CD4-positive, CD25-positive, alpha-beta regulatory T cell (primary cell): ENCODE measurements around the gene FBLN7. TPM values are rescaled to one million over a fixed set of nuclear protein-coding genes. Genes with fewer than 3 reads are reported as not detected.

Experiments
- ATAC-seq, 2 donors: fragments of 150-1000 bp; cut with Tn5 transposase; one replicate each; pipeline ENCODE4 v1.10.0; 2021; ENCODE audit warnings: low read depth in 2 of 2, moderate number of reproducible peaks in 2 of 2, moderate library complexity in 1 of 2
- DNase-seq, 3 donors: peaks; one replicate each; pipeline versions ENCODE4 v3.0.0 to v3.0.0-alpha.2; 2012 to 2022; ENCODE audit warnings: mixed read lengths in 1 of 3
- H3K27ac ChIP-seq: one replicate; pipeline ENCODE4 v1.7.0; 2013; ENCODE audit warnings: mild to moderate bottlenecking, low read length; ENCODE audit not compliant: insufficient read depth, poor library complexity, severe bottlenecking
- H3K27me3 ChIP-seq: one replicate; pipeline ENCODE4 v1.7.0; 2013; ENCODE audit warnings: low read length; ENCODE audit not compliant: control insufficient read depth, insufficient read depth
- H3K36me3 ChIP-seq: one replicate; pipeline ENCODE4 v1.7.0; 2013; ENCODE audit warnings: mild to moderate bottlenecking, low read length, moderate library complexity; ENCODE audit not compliant: control insufficient read depth, insufficient read depth
- H3K4me1 ChIP-seq: 2 replicates; pipeline ENCODE4 v1.7.0; 2013; ENCODE audit warnings: mild to moderate bottlenecking, low read length; ENCODE audit not compliant: insufficient read depth, control insufficient read depth, poor library complexity, severe bottlenecking
- H3K4me3 ChIP-seq: one replicate; pipeline ENCODE4 v1.7.0; 2013; ENCODE audit warnings: low read depth, mild to moderate bottlenecking, low read length, moderate library complexity
- H3K9me3 ChIP-seq, 2 experiments: 1 replicate in 1 of 2; 2 replicates in 1 of 2; pipeline ENCODE4 v1.7.0; 2013; ENCODE audit warnings: low read length in 2 of 2, mild to moderate bottlenecking in 1 of 2, moderate library complexity in 1 of 2; ENCODE audit not compliant: control insufficient read depth in 2 of 2
- H3K27ac Mint-ChIP-seq, 3 donors: one replicate each; pipeline ENCODE4 v1.8.0; 2020 to 2022; ENCODE audit warnings: mild to moderate bottlenecking in 3 of 3, mixed read lengths in 3 of 3, moderate library complexity in 2 of 3
- H3K27me3 Mint-ChIP-seq: one replicate; pipeline ENCODE4 v1.8.0; 2022; ENCODE audit warnings: mild to moderate bottlenecking, mixed read lengths
- H3K36me3 Mint-ChIP-seq: one replicate; pipeline ENCODE4 v1.8.0; 2020; ENCODE audit warnings: mixed read lengths
- H3K4me1 Mint-ChIP-seq, 4 donors: one replicate each; pipeline ENCODE4 v1.8.0; 2020 to 2022; ENCODE audit warnings: mixed read lengths in 4 of 4, mild to moderate bottlenecking in 1 of 4
- H3K4me3 Mint-ChIP-seq, 4 donors: one replicate each; pipeline ENCODE4 v1.8.0; 2020 to 2022; ENCODE audit warnings: mild to moderate bottlenecking in 4 of 4, mixed read lengths in 4 of 4, moderate library complexity in 3 of 4
- H3K9me3 Mint-ChIP-seq, 7 donors: one replicate each; pipeline ENCODE4 v1.8.0; 2020 to 2022; ENCODE audit warnings: mixed read lengths in 7 of 7, mild to moderate bottlenecking in 3 of 7, moderate library complexity in 2 of 7
- polyA plus RNA-seq, 4 donors: library from polyadenylated mRNA; unstranded; fragments of 300-500 nt; fragmentation: Illumina TruSeq; gene quantifications; one replicate each; pipeline ENCODE4 v1.2.3, GENCODE V29; 2021
- total RNA-seq: library from RNA; stranded (reverse); gene quantifications from one replicate; pipeline ENCODE4 v1.2.3, GENCODE V29; 2022

FBLN7 gene
- total and polyA plus RNA-seq, 5 donors from 2014 or later = 19.3 to 40.2 (median 36.0) TPM

- ATAC-seq (no peak), DNase-seq (no peak)
- no peaks in the 10 kb centered on the region for H3K9me3 ChIP-seq
- no peak overlapping the region for H3K4me3 ChIP-seq
- H3K36me3 ChIP-seq = no peaks in the 10 kb centered on the region
- peaks cover 12% of the 10 kb centered on the region for H3K4me1 ChIP-seq
- Mint-ChIP-seq H3K27ac (peak overlapping the region in 1 of 3 donors; percentile 23), H3K4me1 (peaks cover 0 to 17% (median 10%) of the 10 kb centered on the region in 4 donors), H3K27me3 (peaks cover 4% of the 10 kb centered on the region), H3K36me3 (no peaks in the 10 kb centered on the region), H3K9me3 (no peaks in the 10 kb centered on the region), H3K4me3 (peak overlapping the region in 1 of 4 donors; percentile 12)
- H3K27me3 ChIP-seq = no peaks in the 10 kb centered on the region
- no peak overlapping the region for H3K27ac ChIP-seq
Measured at GRCh38 chr2:112150447-112150846, 12.3 kb downstream of the FBLN7 start.

- Mint-ChIP-seq H3K4me1 (peaks cover 1 to 21% (median 13%) of the 10 kb centered on the region in 4 donors), H3K4me3 (peak overlapping the region in 1 of 4 donors; percentile 12), H3K27me3 (peaks cover 4% of the 10 kb centered on the region), H3K9me3 (no peaks in the 10 kb centered on the region), H3K36me3 (no peaks in the 10 kb centered on the region), H3K27ac (peak overlapping the region in 1 of 3 donors; percentile 23)
- no peak overlapping the region for H3K4me3 ChIP-seq
- H3K36me3 ChIP-seq = no peaks in the 10 kb centered on the region
- H3K27ac ChIP-seq = no peak overlapping the region
- H3K4me1 ChIP-seq = peaks cover 16% of the 10 kb centered on the region
- H3K27me3 ChIP-seq = no peaks in the 10 kb centered on the region
- DNase-seq = no peak
- no peak for ATAC-seq
- no peaks in the 10 kb centered on the region for H3K9me3 ChIP-seq
Measured at GRCh38 chr2:112150851-112151250, 12.7 kb downstream of the FBLN7 start.

- Histone ChIP-seq H3K4me1 (peaks cover 20% of the 10 kb centered on the region), H3K27me3 (no peaks in the 10 kb centered on the region), H3K36me3 (no peaks in the 10 kb centered on the region), H3K9me3 (no peaks in the 10 kb centered on the region), H3K4me3 (no peak overlapping the region), H3K27ac (no peak overlapping the region)
- H3K4me1 Mint-ChIP-seq = peaks cover 6 to 25% (median 17%) of the 10 kb centered on the region in 4 donors
- H3K27me3 Mint-ChIP-seq = peaks cover 4% of the 10 kb centered on the region
- no peaks in the 10 kb centered on the region for H3K36me3 Mint-ChIP-seq
- H3K9me3 Mint-ChIP-seq = no peaks in the 10 kb centered on the region
- H3K4me3 Mint-ChIP-seq = no peak overlapping the region
- ATAC-seq = no peak
- H3K27ac Mint-ChIP-seq = no peak overlapping the region
- DNase-seq = no peak
Measured at GRCh38 chr2:112151271-112151670, 13.1 kb downstream of the FBLN7 start.

DNA sequence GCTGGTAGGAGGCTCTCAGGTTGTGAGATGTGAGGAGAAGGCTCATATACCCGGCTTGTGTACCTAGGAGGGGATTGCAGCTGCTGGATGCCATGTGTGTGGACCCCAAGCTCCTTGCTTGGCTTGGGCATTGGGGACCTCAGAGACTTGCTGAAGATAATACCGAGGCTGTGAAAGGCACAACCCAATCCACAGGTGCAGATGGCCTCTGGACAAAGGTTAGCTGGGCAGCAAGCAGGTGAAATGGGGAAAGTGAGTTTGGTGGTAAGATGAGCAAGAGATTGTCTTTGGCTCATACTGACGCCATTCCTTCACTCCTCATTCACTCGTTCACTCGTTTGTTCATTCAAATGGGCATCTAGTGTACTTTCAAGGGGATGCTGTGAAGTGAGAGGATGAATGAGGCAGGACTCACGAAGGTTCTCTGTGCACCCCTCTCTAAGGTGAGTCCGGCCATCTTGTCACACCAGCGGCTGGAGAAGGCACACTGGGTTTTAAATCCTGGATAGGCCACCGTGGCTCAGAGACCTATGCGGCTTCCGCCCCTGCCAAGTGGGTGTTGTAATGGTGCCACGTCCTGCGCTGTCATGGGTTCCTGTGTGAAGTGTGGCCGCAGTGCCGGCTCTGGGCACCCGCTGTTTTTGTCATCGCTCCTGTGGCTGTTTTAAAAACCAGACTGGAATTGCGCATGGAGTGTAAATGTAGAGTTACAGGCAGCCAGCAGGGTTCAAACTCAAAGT is 13.7 kb downstream of the FBLN7 start:
- ATAC-seq (no peak), DNase-seq (no peak)
- Mint-ChIP-seq H3K9me3 (no peaks in the 10 kb centered on the region), H3K4me1 (peaks cover 10 to 31% (median 21%) of the 10 kb centered on the region in 4 donors), H3K4me3 (no peak overlapping the region), H3K27me3 (peaks cover 4% of the 10 kb centered on the region), H3K27ac (peak overlapping the region in 1 of 3 donors; percentile 3), H3K36me3 (no peaks in the 10 kb centered on the region)
- H3K27ac ChIP-seq = no peak overlapping the region
- peaks cover 26% of the 10 kb centered on the region for H3K4me1 ChIP-seq
- H3K27me3 ChIP-seq = no peaks in the 10 kb centered on the region
- H3K4me3 ChIP-seq = no peak overlapping the region
- no peaks in the 10 kb centered on the region for H3K9me3 ChIP-seq
- H3K36me3 ChIP-seq = no peaks in the 10 kb centered on the region

- peak overlapping the region in 2 of 3 donors; percentile 3 to 11 for H3K27ac Mint-ChIP-seq
Measured at GRCh38 chr2:112152476-112153178, 14.4 kb downstream of the FBLN7 start.

DNA sequence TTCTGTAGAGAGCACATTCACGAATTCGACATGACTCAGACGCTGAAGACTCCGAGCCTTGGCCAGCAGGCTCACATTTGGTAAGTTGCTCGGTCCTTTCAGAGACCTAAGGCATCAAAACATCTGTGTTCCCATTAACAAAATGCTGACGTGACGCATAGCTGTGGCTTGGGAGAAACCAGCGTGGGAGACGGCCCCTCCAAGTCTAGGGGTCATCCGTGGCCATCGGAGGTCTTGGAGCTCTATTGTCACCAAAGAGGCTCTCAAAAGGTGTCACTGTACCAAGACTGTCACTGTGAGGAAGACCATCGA is 14.9 kb downstream of the FBLN7 start:
- ATAC-seq = no peak
- Mint-ChIP-seq H3K27me3 (peaks cover 4% of the 10 kb centered on the region), H3K4me3 (no peak overlapping the region), H3K4me1 (peaks cover 10 to 34% (median 21%) of the 10 kb centered on the region in 4 donors), H3K27ac (peak overlapping the region in 1 of 3 donors; percentile 20), H3K9me3 (no peaks in the 10 kb centered on the region), H3K36me3 (no peaks in the 10 kb centered on the region)
- Histone ChIP-seq H3K4me1 (peaks cover 26% of the 10 kb centered on the region), H3K9me3 (no peaks in the 10 kb centered on the region), H3K27me3 (no peaks in the 10 kb centered on the region), H3K4me3 (no peak overlapping the region), H3K36me3 (no peaks in the 10 kb centered on the region), H3K27ac (no peak overlapping the region)
- DNase-seq = no peak

More at GRCh38 chr2:112152476-112153178, 14.4 kb downstream of the FBLN7 start:
- H3K36me3 ChIP-seq = no peaks in the 10 kb centered on the region
- Mint-ChIP-seq H3K9me3 (no peaks in the 10 kb centered on the region), H3K36me3 (no peaks in the 10 kb centered on the region), H3K27me3 (peaks cover 4% of the 10 kb centered on the region), H3K4me3 (no peak overlapping the region), H3K4me1 (peaks cover 10 to 34% (median 21%) of the 10 kb centered on the region in 4 donors)
- peaks cover 26% of the 10 kb centered on the region for H3K4me1 ChIP-seq
- no peaks in the 10 kb centered on the region for H3K9me3 ChIP-seq
- H3K4me3 ChIP-seq = no peak overlapping the region
- H3K27me3 ChIP-seq = no peaks in the 10 kb centered on the region
- H3K27ac ChIP-seq = no peak overlapping the region
- no peak for ATAC-seq
- no peak for DNase-seq

DNA sequence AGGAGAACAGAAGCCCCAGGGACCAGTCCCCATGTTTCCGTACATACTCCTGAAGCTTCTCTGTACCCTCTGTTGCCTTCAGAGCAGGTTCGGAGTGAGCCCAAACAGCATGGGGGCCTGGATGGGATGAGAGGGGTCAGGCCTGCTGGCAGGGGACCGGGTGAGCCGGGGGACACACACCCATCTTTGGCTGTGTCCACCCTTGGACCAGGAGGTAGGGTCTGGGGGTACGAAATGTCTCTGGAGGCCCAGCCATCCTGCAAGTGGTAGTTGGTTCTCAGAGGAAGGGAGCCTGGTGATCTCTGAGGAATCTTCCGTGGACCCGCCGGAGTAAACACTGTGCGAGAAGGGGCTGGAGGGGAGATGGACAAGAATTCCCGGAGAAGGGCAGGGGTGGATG is 15.3 kb downstream of the FBLN7 start:
- Histone ChIP-seq H3K27me3 (no peaks in the 10 kb centered on the region), H3K4me3 (no peak overlapping the region), H3K27ac (no peak overlapping the region), H3K36me3 (no peaks in the 10 kb centered on the region), H3K9me3 (no peaks in the 10 kb centered on the region), H3K4me1 (peaks cover 26% of the 10 kb centered on the region)
- peak overlapping the region in 1 of 3 donors; percentile 83 for H3K27ac Mint-ChIP-seq
- no peak for ATAC-seq
- no peak overlapping the region for H3K4me3 Mint-ChIP-seq
- no peaks in the 10 kb centered on the region for H3K9me3 Mint-ChIP-seq
- DNase-seq = no peak
- peaks cover 4% of the 10 kb centered on the region for H3K27me3 Mint-ChIP-seq
- no peaks in the 10 kb centered on the region for H3K36me3 Mint-ChIP-seq
- H3K4me1 Mint-ChIP-seq = peaks cover 10 to 34% (median 21%) of the 10 kb centered on the region in 4 donors
